Suppressor macrophage treated with lipopolysaccharide for 1 hour (primary cell): ENCODE measurements around the gene GPSM1.

Source experiments
- DNase-seq, 3 donors: peaks; one replicate each; pipeline ENCODE4 v3.0.0-alpha.2; 2020 to 2022

The GPSM1 gene

GRCh38 chr9:136379891-136380290 is 52.6 kb downstream of the GPSM1 start:
- no peak for DNase-seq

GRCh38 chr9:136380381-136380780 is 53.0 kb downstream of the GPSM1 start:
- DNase-seq, result no peak

DNA sequence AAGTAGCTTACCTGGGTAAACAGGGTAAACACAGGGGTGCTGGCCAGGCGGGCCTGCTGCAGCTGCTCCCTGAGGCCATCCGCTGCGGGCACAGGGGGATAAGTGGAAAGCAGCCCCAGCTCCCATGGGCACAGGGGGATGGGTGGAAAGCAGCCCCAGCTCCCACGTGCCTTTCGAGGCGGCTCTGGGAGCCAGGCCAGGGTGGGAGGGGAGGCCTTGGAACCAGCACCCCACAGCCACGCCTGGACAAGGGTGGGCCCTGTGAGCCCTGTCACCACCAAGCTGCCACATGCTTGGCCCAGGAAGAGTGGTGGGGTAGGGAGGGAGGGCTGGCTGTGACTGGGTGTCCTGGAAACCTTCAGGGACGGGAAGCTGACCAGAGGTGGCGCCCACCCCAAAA is 54.0 kb downstream of the GPSM1 start:
- no peak for DNase-seq

DNA sequence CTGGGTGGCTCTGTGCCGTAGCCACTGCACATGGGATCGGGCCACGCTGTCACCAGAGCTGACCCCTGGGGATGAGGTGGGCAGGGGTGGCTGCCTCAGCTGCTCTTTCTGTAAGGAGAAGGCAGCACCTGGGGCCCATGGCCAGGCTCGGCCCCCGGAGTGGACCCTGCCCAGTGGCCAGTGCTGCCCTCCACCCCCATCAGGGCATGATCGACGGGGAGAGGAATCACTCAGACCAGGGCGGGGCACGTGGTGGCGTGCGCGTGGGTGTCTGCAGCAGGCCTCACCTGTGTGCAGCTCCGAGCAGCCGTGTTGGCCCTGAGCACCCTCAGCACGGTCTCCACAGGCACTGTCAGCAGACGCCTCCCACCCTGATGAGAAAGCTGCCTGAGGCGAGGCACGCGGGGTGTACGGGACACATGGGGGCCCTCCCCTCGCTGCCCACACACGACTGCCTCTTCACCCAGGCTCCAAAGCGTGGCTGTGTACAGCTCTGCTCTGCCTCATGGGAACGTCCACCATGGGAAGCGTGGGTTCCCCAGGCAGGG is 54.7 kb downstream of the GPSM1 start:
- no peak for DNase-seq

DNA sequence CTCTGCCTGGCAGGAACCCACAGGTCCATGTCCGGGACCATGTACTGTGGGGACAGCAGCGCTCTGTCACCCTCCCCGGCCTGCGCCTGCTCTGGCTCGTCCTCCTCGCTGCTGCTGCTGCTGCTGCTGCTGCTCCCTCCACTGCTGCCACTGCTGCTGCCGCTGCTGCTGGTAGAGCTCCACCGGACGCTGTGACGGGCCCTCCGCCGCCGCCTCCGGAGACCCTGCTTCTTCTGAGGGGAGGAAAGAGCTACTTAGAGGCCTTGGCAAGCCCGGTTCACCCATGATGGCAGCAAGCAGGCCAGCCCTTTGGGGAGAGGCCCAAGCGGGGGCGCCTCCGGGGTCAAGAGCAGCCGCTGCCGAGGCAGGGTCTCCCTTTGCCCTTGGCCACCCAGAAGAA is 56.1 kb downstream of the GPSM1 start:
- DNase-seq, result no peak

GRCh38 chr9:136385015-136385414 is 57.7 kb downstream of the GPSM1 start:
- peak in 1 of 3 donors; percentile 6 for DNase-seq

- DNase-seq, result peak; percentile 42 to 68 (median 46)
These were observed 58.7 kb downstream of the GPSM1 start for GRCh38 chr9:136386018-136386417.

DNA sequence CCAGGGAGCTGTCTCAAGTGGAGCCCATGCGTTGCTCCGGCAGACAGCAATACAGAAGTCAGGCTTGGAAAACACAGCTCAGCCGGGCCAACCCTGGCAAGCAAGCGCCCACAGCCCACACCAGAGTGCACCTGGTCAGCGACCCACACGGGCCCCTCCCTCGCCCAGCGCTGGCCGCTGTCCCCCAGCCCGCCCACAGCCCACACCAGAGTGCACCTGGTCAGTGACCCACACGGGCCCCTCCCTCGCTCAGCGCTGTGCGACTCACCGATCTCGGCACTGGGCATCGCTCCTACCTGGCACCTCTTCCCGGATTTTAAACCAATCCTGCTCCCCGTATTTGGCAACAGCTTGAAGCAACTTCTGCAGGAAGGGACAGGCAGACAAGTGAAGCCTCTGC is 59.9 kb downstream of the GPSM1 start:
- no peak for DNase-seq

- no peak for DNase-seq
These were observed 62.1 kb downstream of the GPSM1 start for GRCh38 chr9:136389396-136389795.

GRCh38 chr9:136391737-136392537 is 64.6 kb downstream of the GPSM1 start:
- no peak for DNase-seq

DNA sequence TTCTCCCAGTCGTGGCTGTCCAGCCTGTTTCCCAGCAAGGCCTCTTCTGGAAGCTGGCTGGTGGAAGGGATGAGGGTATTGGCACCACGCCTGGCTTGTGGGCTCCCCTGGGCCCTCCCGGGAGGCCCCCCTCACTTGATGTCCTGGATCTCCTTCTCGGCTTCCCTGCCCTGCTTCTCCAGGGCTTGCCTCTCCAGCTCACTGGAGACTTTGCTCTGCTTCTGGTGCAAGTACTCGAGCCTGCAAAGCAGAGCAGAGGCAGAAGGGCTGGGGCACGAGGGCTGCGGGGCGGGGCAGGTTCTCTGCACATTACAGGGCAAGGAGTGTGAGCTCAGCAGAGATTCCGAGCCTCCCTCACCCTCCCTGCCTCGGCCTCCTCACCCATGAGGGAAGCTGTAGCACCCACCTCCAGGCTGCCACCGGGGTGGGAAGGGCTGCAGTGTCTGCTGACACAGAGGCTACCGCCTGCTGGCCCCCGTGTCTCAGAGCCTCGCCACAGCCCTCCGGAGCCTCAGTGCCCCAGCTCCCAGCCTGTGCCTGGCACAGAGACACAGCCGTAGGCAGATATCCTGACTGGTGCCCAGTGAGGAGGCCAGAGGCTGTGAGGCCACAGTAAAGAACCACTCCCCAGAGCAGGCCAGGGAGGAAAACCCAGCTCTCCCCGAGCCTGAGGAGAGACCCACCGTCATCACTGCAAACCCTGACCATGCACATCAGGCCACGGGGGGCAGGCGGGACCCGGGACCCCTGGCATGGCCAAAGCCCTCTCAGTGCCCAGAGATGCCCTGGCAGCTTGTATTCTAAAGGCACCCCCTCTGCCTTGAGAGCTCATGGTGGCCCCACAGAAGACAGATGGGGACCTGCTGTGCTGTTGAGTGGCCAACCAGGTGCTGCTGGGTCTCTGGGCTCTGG is 65.5 kb downstream of the GPSM1 start:
- no peak for DNase-seq

GRCh38 chr9:136393531-136393930 is 66.2 kb downstream of the GPSM1 start:
- no peak for DNase-seq

- no peak for DNase-seq
These were observed 67.1 kb downstream of the GPSM1 start for GRCh38 chr9:136394312-136395019.

DNA sequence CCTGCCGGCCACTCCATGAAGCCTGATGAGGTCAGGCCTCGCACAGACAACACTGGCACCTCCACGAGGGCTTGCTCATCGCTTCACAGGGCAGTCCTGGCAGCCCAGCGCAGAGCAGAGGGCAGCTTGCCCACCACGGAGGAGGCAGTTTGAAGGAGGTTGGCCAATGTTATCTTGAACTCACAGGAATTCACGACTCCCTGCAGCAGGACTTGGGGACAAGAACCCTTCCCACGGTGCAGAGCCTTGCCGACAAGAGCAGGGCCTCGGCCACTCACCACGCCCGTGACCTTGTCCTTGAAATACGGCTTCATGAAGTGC is 67.6 kb downstream of the GPSM1 start:
- no peak for DNase-seq

GRCh38 chr9:136395345-136396218 is 68.2 kb downstream of the GPSM1 start:
- DNase-seq, result no peak

DNA sequence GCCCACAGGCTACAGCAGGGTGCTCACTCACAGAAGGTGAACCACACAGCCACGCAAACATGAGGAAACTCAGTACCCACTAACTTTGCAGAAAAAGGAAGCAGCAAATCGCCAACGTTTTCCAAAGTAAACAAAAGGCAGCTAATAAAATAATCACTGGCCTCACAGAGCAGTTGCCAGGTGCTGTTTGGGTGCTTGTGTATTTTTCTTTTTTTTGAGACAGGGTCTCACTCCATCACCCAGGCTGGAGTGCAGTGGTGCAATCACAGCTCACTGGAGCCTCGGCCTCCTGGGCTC is 68.8 kb downstream of the GPSM1 start:
- DNase-seq, result no peak

- DNase-seq, result no peak
These were observed 70.3 kb downstream of the GPSM1 start for GRCh38 chr9:136397643-136398042.

DNA sequence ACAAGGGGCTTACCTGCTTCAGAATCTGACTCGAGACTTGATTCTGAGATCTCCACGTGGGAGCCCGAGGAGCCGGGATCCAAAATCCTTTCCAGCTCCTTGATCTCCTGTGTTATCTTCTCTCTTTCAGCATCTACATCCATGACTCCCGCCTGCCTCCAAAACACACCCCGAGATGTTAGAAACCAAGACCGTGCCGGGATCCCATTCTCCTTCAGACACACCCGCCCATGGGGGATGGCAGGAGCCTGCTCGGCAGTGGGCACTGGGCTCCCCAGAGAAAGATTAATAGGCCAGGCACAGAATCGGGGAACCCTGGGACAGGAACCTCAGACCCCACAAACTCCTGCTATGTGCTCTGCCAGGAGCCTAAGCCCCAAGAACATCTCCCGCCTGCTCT is 70.9 kb downstream of the GPSM1 start:
- no peak for DNase-seq

GRCh38 chr9:136399176-136400037 is 72.1 kb downstream of the GPSM1 start:
- DNase-seq, result peak; percentile 64 to 81 (median 72)

GRCh38 chr9:136400038-136400834 is 72.9 kb downstream of the GPSM1 start, which contains the start of gene SNAPC4:
TSS of gene SNAPC4 (minus strand) at chr9:136400170. CDS start at chr9:136398428, 1,742 bp downstream.
- DNase-seq, result peak; percentile 92 to 97 (median 96)
